Natural killer cell treated with Interleukin-12 subunit alpha and Interleukin-12 subunit beta and Interleukin-15 and Interleukin-18, amount 100 ng/mL, for 72 hours (primary cell): ENCODE results near the gene ITIH4. TPM values are rescaled to one million over a fixed set of nuclear protein-coding genes. Genes with fewer than 3 reads are reported as not detected.

Experiments
- ATAC-seq, 2 donors: fragments of 150-1000 bp; cut with Tn5 transposase in 1 of 2; sonication (Bioruptor Pico), chemical (Tn5 transposase) in 1 of 2; 2 replicates each; pipeline ENCODE4 v1.10.0; 2021
- DNase-seq: peaks from one replicate; pipeline ENCODE4 v3.0.0; 2022; ENCODE audit warnings: low spot score
- H3K27ac Mint-ChIP-seq, 2 donors: 1 replicate in 1 of 2; 2 replicates in 1 of 2; pipeline ENCODE4 v1.8.0; 2022; ENCODE audit warnings: mixed read lengths in 2 of 2, mild to moderate bottlenecking in 1 of 2, moderate library complexity in 1 of 2
- H3K27me3 Mint-ChIP-seq, 2 donors: 1 replicate in 1 of 2; 2 replicates in 1 of 2; pipeline ENCODE4 v1.8.0; 2022; ENCODE audit warnings: mixed read lengths in 2 of 2
- H3K36me3 Mint-ChIP-seq: one replicate; pipeline ENCODE4 v1.8.0; 2022; ENCODE audit warnings: mixed read lengths
- H3K4me1 Mint-ChIP-seq, 2 donors: 1 replicate in 1 of 2; 2 replicates in 1 of 2; pipeline ENCODE4 v1.8.0; 2022; ENCODE audit warnings: low read depth in 2 of 2, mixed read lengths in 2 of 2, mild to moderate bottlenecking in 1 of 2
- H3K4me3 Mint-ChIP-seq: one replicate; pipeline ENCODE4 v1.8.0; 2022; ENCODE audit warnings: mixed read lengths
- H3K9me3 Mint-ChIP-seq: 2 replicates; pipeline ENCODE4 v1.8.0; 2022; ENCODE audit warnings: mixed read lengths
- total RNA-seq, 2 donors: library from RNA; stranded (reverse); gene quantifications; one replicate each; pipeline ENCODE4 v1.2.3, GENCODE V29; 2022

Gene ITIH4
- total RNA-seq: 10 to 100 TPM in 1 of 2 donors, 1 to 10 TPM in 1; 8.5 to 14.6 TPM

DNA sequence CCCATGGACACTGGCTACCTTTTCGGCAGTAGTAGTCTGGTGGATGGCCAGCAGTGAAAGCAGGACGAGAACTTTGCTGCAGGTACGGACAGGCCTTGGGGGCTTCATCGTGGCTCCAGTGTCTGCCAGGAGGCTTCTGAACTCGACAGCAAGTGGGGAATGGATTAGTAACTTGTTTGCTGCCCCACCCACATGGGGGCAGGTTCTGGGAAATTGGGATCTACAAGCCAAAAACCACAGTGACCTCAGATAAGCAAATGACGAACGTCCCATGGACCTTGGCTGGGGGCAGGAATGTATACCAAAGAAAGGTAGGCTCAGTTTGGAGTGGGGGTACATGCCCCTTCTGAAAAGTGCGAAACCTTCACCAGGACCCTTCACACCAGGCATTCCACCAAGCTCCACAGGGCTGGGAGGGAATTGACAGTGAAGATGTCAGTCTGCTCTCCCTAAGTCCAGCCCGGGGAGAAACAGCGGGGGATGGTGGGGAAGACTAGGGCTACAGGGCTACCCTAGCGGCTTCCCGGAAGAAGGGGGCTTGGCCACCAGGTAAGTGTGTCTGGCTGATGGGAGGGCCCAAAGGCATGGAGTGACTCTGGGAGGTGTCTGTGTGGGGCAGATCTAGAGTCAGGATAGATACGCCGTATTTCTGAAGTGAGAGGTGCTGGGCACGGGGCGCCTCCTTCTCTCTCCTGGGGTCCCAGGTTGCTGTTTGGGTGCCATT lies at the start of gene ITIH4:
Gene ITIH4, minus strand, starts transcription at position 138 of the 724 bp plus-strand sequence. Its CDS starts 30 bp downstream, at position 108.
- no peak for ATAC-seq
- Mint-ChIP-seq H3K4me1 (peaks cover 0 to 4% of the 10 kb centered on the region in 2 donors), H3K27ac (no peak within 1 kb of the TSS), H3K9me3 (no peaks in the 10 kb centered on the region), H3K4me3 (no peak within 1 kb of the TSS), H3K36me3 (no peaks in the 10 kb centered on the region), H3K27me3 (no peaks in the 10 kb centered on the region)
- no peak for DNase-seq

DNA sequence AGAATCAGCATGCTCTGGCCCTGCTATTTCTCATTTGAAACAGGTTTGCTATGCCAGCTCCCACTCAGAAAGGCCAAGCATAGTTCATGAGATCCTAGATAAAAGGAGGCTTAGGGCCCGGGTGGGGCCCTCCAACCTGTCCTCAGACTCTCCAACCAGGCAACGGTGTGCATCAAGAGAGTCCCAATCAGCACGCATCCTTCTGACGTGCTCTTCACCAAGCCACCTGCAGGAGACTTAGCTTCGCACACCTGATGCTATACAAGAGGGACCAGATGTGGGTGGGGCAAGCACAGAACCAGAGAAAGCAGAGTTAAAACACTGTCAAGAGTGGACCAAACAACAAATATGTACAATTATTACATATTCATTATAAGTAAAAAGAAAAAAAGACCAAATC lies 49.6 kb upstream of the ITIH4 start:
- DNase-seq (no peak), ATAC-seq (no peak)
- no peaks in the 10 kb centered on the region for H3K9me3 Mint-ChIP-seq
- peaks cover 2% of the 10 kb centered on the region for H3K36me3 Mint-ChIP-seq
- no peak overlapping the region for H3K4me3 Mint-ChIP-seq
- H3K27ac Mint-ChIP-seq: no peak overlapping the region
- no peaks in the 10 kb centered on the region for H3K27me3 Mint-ChIP-seq
- peaks cover 5 to 10% of the 10 kb centered on the region in 2 donors for H3K4me1 Mint-ChIP-seq

DNA sequence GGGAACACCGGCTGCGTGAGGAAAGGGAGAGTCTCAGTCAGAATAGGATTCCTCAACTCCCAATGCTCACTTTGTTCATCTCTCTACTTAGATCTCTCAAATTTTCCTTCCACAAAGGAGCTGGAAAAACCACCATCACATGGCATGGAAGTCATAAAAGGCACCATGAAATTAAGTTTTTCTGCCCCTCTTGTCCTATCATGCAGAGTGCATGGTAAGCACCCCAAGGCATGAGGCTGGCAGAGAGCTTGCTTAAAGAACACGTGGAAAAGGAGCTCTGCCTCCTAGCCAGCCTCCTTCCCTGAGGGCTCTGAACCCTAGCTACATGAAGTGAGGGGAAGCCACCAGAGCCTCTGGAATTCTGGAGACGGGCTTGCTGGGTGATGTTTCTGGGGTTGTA lies 49.1 kb upstream of the ITIH4 start:
- no peaks in the 10 kb centered on the region for H3K9me3 Mint-ChIP-seq
- H3K27ac Mint-ChIP-seq: no peak overlapping the region
- H3K4me3 Mint-ChIP-seq: no peak overlapping the region
- no peaks in the 10 kb centered on the region for H3K27me3 Mint-ChIP-seq
- no peaks in the 10 kb centered on the region for H3K36me3 Mint-ChIP-seq
- H3K4me1 Mint-ChIP-seq: peaks cover 9 to 14% of the 10 kb centered on the region in 2 donors
- no peak for DNase-seq
- no peak for ATAC-seq

GRCh38 chr3:52879090-52879489 lies 48.6 kb upstream of the ITIH4 start:
- Mint-ChIP-seq H3K4me3 (no peak overlapping the region), H3K27me3 (no peaks in the 10 kb centered on the region), H3K36me3 (no peaks in the 10 kb centered on the region), H3K9me3 (no peaks in the 10 kb centered on the region), H3K4me1 (peaks cover 13 to 19% of the 10 kb centered on the region in 2 donors), H3K27ac (no peak overlapping the region)
- DNase-seq (no peak), ATAC-seq (no peak)

GRCh38 chr3:52877085-52877484 lies 46.6 kb upstream of the ITIH4 start:
- H3K9me3 Mint-ChIP-seq: no peaks in the 10 kb centered on the region
- no peak overlapping the region for H3K4me3 Mint-ChIP-seq
- DNase-seq: no peak
- no peaks in the 10 kb centered on the region for H3K36me3 Mint-ChIP-seq
- ATAC-seq: no peak
- H3K27me3 Mint-ChIP-seq: no peaks in the 10 kb centered on the region
- H3K4me1 Mint-ChIP-seq: peaks cover 21 to 23% of the 10 kb centered on the region in 2 donors
- H3K27ac Mint-ChIP-seq: no peak overlapping the region

DNA sequence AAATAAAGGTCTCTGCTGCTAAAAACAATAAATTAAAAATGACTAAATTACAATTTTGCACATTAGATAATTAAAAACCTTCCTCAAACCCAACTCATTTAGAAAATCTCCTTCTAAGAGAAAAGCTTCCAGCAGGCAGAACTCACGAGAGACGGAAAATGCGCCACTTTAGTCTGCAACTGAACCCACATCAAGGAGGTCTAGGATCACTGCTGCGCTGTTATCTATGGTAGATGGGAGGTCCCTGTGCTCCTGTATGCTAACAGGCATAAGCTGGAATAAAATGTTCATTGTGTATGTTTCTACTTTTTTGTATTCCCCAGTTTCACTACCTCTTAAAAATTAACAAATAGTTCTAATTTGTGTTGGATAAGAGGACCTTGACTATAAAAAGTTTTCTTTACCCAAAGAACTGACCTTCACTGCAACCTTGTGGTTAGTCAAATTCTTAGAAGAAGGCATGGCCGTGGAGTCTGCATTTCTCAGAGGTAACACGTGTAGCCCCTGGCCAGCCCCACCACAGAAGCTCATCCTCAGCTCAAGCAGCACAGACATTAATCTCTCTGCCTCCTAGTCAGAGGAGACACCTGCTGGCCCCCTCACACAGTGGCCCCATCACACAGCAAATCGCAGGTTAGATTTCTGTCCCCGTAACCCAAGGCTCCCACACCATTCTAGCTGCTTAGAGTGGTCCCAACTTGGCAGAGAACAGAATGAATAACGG lies 44.6 kb upstream of the ITIH4 start:
- ATAC-seq (no peak), DNase-seq (no peak)
- H3K4me3 Mint-ChIP-seq: peak overlapping the region; percentile 25
- no peaks in the 10 kb centered on the region for H3K36me3 Mint-ChIP-seq
- no peaks in the 10 kb centered on the region for H3K27me3 Mint-ChIP-seq
- no peaks in the 10 kb centered on the region for H3K9me3 Mint-ChIP-seq
- H3K4me1 Mint-ChIP-seq: peaks cover 29 to 37% of the 10 kb centered on the region in 2 donors
- peak overlapping the region in 1 of 2 donors; percentile 48 for H3K27ac Mint-ChIP-seq

DNA sequence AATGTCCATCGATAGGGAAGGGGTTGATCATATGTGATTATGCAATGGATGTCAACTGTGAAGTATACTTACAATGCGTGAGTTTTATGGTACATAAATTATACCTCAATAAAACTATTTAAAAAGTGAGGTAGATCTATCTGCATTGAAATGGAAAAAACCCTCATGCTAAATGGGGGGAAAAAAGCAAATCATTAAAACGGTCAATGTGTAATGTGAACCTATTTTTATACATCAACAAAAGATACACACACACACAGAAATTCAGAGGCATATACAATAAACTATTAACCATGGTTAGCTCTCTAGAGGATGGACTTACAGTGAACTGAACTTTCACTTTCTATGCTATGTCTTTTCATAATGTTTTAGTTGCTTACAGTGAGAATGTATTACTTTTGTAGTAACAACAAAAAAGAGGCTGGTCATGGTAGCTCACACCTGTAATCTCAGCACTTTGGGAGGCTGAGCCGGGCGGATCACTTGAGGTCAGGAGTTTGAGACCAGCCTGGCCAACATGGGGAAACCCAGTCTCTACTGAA lies 43.8 kb upstream of the ITIH4 start:
- Mint-ChIP-seq H3K36me3 (no peaks in the 10 kb centered on the region), H3K27ac (no peak overlapping the region), H3K4me3 (no peak overlapping the region), H3K4me1 (peaks cover 29 to 41% of the 10 kb centered on the region in 2 donors), H3K9me3 (no peaks in the 10 kb centered on the region), H3K27me3 (no peaks in the 10 kb centered on the region)
- DNase-seq: no peak
- no peak for ATAC-seq

DNA sequence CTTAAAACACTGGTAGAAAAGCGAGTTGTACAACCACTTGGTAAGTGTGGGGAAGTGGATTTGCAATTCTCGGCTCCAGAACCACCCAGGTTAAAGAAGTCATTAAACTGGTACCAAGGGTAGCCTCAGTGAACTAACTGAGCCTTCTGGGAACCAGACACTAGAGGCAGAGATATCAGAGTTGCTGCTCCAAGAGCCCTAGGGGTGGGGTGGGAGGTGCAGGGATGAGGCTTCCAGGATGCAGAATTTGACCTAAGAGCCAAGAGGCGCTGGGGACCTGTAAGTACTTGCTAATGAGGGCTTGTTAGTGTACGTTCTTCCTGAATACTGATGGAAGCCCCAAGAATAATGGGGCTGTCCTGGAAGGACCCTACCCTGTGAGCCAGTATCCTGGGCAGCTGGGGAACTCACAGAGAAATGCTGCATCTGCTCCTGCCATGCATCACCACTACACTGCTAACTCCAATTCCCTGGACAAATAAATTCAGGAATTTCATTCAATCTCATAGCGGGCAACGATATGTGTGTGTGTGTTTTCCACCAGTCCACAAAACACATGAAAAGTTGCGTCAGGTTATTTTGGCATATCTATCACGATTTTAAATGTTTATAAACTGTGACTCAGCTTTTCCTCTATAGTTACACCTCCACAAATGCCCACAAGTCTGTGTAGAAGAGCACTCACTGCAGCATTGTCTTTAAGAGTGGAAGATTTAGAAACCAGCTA lies 43.1 kb upstream of the ITIH4 start:
- H3K4me3 Mint-ChIP-seq: no peak overlapping the region
- no peak for ATAC-seq
- no peaks in the 10 kb centered on the region for H3K27me3 Mint-ChIP-seq
- peaks cover 29 to 46% of the 10 kb centered on the region in 2 donors for H3K4me1 Mint-ChIP-seq
- no peak for DNase-seq
- no peaks in the 10 kb centered on the region for H3K9me3 Mint-ChIP-seq
- H3K27ac Mint-ChIP-seq: no peak overlapping the region
- H3K36me3 Mint-ChIP-seq: no peaks in the 10 kb centered on the region

DNA sequence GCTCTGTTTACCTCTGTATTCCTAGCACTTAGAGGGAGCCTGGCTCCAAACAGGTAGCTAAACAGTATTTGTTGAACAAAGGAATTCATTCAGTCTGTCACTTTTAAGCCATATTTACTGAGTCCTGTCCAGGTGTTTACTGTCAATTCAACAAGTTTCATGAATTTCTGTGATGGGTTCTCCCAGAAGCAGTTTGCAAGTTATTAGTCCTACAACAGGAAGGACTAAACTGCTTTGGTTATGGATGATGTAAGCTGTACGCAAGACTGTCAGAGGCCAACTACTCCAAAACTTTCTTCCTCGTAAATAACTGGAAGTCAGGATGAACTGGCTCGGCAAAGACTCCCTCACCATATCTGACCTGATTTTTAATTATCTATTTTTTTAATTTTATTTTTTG lies 41.8 kb upstream of the ITIH4 start:
- H3K4me3 Mint-ChIP-seq: no peak overlapping the region
- H3K27ac Mint-ChIP-seq: peak overlapping the region in 1 of 2 donors; percentile 84
- no peaks in the 10 kb centered on the region for H3K9me3 Mint-ChIP-seq
- DNase-seq: no peak
- no peaks in the 10 kb centered on the region for H3K36me3 Mint-ChIP-seq
- ATAC-seq: no peak
- peaks cover 29 to 46% of the 10 kb centered on the region in 2 donors for H3K4me1 Mint-ChIP-seq
- H3K27me3 Mint-ChIP-seq: no peaks in the 10 kb centered on the region

DNA sequence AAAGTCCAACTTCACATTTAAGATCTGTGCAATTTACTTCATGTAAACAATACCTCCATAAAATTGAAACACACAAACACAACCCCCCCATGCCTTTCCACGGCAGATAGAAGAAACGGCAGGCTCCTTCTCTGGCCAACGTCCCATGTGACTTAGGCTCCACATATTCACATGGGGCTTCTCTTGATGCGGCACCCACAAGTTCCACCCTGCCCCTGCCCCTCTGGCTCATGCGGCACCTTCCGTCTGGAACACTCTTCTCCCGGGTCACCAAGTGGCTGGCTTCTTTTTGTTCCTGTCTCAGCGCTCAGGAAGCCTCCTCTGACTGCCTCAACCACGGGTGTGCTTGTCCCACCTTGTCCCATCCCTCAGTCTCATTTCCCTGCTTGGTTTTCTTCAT lies 41.3 kb upstream of the ITIH4 start:
- Mint-ChIP-seq H3K27ac (peak overlapping the region in 1 of 2 donors; percentile 84), H3K27me3 (no peaks in the 10 kb centered on the region), H3K4me1 (peaks cover 29 to 46% of the 10 kb centered on the region in 2 donors), H3K36me3 (no peaks in the 10 kb centered on the region), H3K9me3 (no peaks in the 10 kb centered on the region), H3K4me3 (no peak overlapping the region)
- ATAC-seq (no peak), DNase-seq (no peak)

- Mint-ChIP-seq H3K27me3 (no peaks in the 10 kb centered on the region), H3K27ac (peak overlapping the region in 1 of 2 donors; percentile 73), H3K9me3 (peaks cover 3% of the 10 kb centered on the region), H3K36me3 (peaks cover 4% of the 10 kb centered on the region), H3K4me3 (no peak overlapping the region), H3K4me1 (peaks cover 28 to 53% of the 10 kb centered on the region in 2 donors)
- ATAC-seq: no peak
- DNase-seq: no peak
Measured at GRCh38 chr3:52870471-52870870, 40.0 kb upstream of the ITIH4 start.

- Mint-ChIP-seq H3K4me1 (peaks cover 9 to 32% of the 10 kb centered on the region in 2 donors), H3K9me3 (peaks cover 3% of the 10 kb centered on the region), H3K4me3 (no peak overlapping the region), H3K36me3 (peaks cover 8% of the 10 kb centered on the region), H3K27ac (no peak overlapping the region), H3K27me3 (no peaks in the 10 kb centered on the region)
- DNase-seq (no peak), ATAC-seq (no peak)
Measured at GRCh38 chr3:52866427-52866826, 36.0 kb upstream of the ITIH4 start.

GRCh38 chr3:52865994-52866393 lies 35.5 kb upstream of the ITIH4 start:
- Mint-ChIP-seq H3K9me3 (peaks cover 3% of the 10 kb centered on the region), H3K27ac (no peak overlapping the region), H3K27me3 (no peaks in the 10 kb centered on the region), H3K36me3 (peaks cover 8% of the 10 kb centered on the region), H3K4me3 (no peak overlapping the region), H3K4me1 (peaks cover 7 to 30% of the 10 kb centered on the region in 2 donors)
- ATAC-seq (no peak), DNase-seq (no peak)
